PFSK-1 (cell line): ENCODE results near the gene ADAM17.

Experiments
- FOXP2 ChIP-seq: optimal IDR thresholded peaks from 2 replicates; pipeline ENCODE3; 2011; ENCODE audit warnings: borderline replicate concordance, control low read depth, inconsistent platforms; ENCODE audit not compliant: insufficient read depth; ENCODE audit errors: extremely low read length, extremely low read depth
- POLR2AphosphoS5 ChIP-seq: IDR thresholded peaks from 2 replicates; pipeline ENCODE4 v1.6.1; 2012; ENCODE audit warnings: low read depth, mild to moderate bottlenecking, control low read depth, low read length, moderate library complexity
- REST ChIP-seq, 2 experiments: IDR thresholded peaks; 2 replicates each; pipeline versions ENCODE4 v1.6.1 to v1.8.0; 2011 to 2012; ENCODE audit warnings: low read depth in 2 of 2, low read length in 2 of 2, control low read depth in 1 of 2, inconsistent platforms in 1 of 2, mild to moderate bottlenecking in 1 of 2, moderate library complexity in 1 of 2; ENCODE audit not compliant: insufficient read depth in 1 of 2
- SIN3A ChIP-seq: IDR thresholded peaks from 2 replicates; pipeline ENCODE4 v1.6.1; 2012; ENCODE audit warnings: mild to moderate bottlenecking, low read length, moderate library complexity, borderline replicate concordance; ENCODE audit not compliant: insufficient read depth
- TAF1 ChIP-seq: IDR thresholded peaks from 2 replicates; pipeline ENCODE4 v1.6.1; 2012; ENCODE audit warnings: low read length, control low read depth, borderline replicate concordance; ENCODE audit not compliant: insufficient read depth

ADAM17 gene

DNA sequence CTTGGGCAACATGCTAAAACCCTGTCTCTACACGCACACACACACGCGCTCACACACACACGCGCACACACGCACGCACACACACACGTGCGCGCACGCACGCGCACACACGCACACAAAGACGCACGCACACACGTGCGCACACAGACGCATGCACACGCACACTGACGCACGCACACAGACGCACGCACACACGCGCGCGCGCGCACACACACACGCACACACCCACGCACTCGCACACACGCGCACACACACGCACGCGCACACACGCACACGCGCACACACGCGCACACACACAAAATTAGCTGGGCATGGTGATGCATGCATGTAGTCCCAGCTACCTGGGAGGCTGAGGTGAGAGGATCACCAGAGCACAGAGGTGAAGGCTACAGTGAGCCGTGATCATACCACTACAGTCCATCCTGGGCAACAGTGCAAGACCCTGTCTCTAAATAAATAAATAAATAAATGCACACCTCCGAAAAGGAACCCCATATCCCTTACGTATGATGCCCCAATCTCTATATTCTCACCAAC is 89.4 kb downstream of the ADAM17 start:
- TF ChIP-seq FOXP2 (no peak), REST (IDR thresholded peaks at IDR 0.05; ENCODE audit: insufficient read depth in 1 of 2, low read depth in 2 of 2, low read length in 2 of 2) (no peak), POLR2AphosphoS5 (no peak), TAF1 (no peak), SIN3A (no peak)

GRCh38 chr2:9465170-9465569 is 90.5 kb downstream of the ADAM17 start:
- TF ChIP-seq SIN3A: no peak
- TF ChIP-seq TAF1: no peak
- TF ChIP-seq POLR2AphosphoS5: no peak
- TF ChIP-seq FOXP2: no peak
- no peak for TF ChIP-seq REST (IDR thresholded peaks at IDR 0.05; ENCODE audit: insufficient read depth in 1 of 2, low read depth in 2 of 2, low read length in 2 of 2)

GRCh38 chr2:9463698-9464034 is 92.0 kb downstream of the ADAM17 start:
- TF ChIP-seq POLR2AphosphoS5 (no peak), SIN3A (no peak), REST (IDR thresholded peaks at IDR 0.05; ENCODE audit: insufficient read depth in 1 of 2, low read depth in 2 of 2, low read length in 2 of 2) (no peak), FOXP2 (no peak), TAF1 (no peak)

- TF ChIP-seq TAF1 (no peak), REST (IDR thresholded peaks at IDR 0.05; ENCODE audit: insufficient read depth in 1 of 2, low read depth in 2 of 2, low read length in 2 of 2) (no peak), FOXP2 (no peak), SIN3A (no peak), POLR2AphosphoS5 (no peak)
These were observed 92.5 kb downstream of the ADAM17 start for GRCh38 chr2:9462886-9463697.

DNA sequence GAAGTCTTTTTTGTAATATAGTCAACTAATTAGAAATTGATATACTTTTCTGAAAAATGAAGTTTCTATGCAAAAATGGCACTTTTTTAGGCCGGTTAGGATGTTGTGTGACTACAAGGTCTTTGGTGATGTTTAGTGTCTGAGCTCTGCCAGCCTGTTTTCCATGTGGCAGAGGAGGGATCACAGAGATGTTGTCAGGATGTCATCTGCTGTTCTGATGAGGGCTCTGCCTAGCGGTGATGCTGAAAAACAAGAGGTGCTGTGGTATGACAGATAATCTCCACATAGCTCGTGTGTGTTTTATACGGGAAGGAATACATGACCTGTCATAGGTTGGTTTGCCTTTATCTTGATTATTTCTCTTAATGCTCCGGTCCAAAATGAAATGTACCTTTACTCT is 93.3 kb downstream of the ADAM17 start:
- TF ChIP-seq FOXP2 (no peak), REST (IDR thresholded peaks at IDR 0.05; ENCODE audit: insufficient read depth in 1 of 2, low read depth in 2 of 2, low read length in 2 of 2) (no peak), TAF1 (no peak), SIN3A (no peak), POLR2AphosphoS5 (no peak)
